Stimulated activated CD4-positive, alpha-beta T cell treated with anti-CD3 and anti-CD28 coated beads, Interleukin-1b, Interleukin-23, amount 100 ng/mL, for 48 hours (primary cell): Measurements from ENCODE around the gene ZDHHC14.
"Not testable (repeated sequence)": the region's sequence is repeated elsewhere in the genome, so short reads cannot be mapped to it uniquely, and the experiment has no call there.

ENCODE experiments used
- DNase-seq: peaks from one replicate; pipeline ENCODE4 v3.0.0-alpha.2; 2020

Gene ZDHHC14

DNA sequence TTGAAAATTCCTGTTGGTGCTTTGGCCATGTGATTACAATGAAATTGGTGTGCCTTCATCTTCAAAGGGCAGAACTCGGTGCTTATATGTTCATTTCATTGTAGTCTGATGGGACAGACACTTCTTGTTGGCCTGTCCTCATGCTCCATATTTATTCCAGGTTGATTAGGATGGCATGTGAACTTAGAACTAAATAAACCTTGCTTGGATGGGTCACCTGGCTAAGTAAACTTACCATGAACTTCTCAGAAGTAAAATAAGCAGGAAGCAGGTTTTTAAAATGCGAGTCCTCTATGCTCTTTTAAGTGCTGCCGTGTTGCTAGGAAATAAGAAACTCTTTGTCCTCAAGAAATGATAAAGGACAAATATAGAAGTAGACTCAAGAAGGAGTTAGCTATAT, 26.7 kb downstream of the ZDHHC14 start:
- DNase-seq = no peak

DNA sequence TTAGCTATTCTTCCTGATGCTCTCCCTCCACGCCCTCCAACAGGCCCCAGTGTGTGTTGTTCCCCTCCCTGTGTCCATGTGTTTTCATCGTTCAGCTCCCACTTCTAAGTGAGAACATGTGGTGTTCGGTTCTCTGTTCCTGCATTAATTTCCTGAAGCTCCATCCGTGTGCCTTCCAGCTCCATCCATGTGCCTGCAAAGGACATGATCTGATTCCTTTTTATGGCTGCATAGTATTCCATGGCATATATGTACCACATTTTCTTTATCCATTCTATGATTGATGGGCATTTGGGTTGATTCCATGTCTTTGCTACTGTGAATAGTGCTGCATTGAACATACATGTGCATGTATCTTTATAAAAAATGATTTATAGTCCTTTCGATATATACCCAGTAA, 27.4 kb downstream of the ZDHHC14 start:
- not testable (repeated sequence) for DNase-seq

DNA sequence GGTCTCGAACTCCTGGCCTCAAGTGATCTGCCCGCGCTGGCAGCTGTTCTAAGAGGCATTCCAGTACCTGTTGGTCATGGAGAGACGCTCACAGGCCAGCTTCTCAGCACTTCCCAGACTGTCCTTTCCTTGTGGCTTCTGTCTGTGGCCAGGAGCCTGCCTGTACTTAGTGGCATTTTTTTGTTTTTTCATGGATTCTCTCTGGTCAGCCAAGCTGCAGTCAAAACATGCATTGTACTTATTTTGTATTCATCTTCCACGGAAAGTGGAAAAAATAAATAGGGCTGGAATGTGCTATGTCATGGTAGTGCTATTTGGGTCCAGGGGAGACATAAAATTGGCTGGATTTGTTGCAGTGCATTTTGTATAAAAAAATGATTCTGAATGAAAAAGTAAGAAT, 29.1 kb downstream of the ZDHHC14 start:
- DNase-seq = no peak

DNA sequence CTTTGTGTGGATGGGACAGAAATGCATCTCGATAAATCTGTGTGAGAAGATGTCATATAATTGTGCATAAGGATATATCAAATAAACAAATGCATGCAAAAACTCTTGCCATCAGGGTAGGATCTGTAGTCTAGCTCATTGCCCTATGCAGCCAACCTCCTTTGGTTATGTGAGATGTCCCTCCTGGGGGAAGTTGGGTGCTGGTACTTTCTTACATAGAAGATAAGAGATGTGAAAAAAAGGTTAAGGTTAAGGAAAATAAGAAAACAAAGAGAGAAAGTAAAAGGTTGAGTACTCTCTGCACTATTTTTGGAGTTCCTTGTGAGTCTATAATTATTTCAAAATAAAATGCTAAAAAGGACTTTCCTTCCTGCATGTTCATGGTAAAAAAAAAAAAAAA, 30.4 kb downstream of the ZDHHC14 start:
- DNase-seq = no peak

DNA sequence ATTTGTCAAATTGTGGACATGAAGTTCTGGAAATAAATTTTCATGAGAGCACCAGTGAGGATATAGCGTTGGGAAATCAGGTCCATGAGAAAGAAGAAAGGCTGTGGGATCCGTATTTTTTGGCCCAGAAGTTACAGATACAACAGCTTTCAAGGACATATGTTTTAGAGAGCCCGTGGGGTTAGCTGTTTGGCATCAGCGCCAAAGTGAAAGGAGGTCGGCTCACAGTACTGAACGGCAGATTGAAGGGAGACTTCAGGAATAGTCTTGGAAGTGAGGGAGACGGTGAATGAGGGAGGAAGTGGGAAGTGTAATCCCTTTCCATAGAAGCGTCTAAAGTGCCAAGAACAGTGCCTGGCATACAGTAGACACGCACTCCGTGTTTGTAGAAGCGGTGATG, 31.8 kb downstream of the ZDHHC14 start:
- DNase-seq = no peak

DNA sequence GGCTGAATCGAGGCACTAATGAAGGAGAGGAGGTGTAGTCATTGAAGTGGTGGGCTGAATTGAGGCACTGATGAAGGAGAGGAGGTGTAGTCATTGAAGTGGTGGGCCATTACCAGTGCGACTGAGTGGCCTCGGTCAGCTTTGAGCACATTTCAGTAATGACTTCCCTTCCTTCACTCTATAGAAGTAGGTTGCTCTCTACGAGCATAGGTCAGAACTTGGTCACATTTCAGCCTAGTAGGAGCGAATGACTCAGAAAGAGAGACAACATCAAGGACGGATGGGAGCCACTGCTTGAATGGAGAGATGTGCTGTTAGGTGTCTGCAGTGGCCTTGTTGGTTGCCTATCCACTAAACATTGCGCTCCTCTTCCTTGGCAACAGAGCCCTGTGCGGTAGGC, 39.5 kb downstream of the ZDHHC14 start:
- no peak for DNase-seq

DNA sequence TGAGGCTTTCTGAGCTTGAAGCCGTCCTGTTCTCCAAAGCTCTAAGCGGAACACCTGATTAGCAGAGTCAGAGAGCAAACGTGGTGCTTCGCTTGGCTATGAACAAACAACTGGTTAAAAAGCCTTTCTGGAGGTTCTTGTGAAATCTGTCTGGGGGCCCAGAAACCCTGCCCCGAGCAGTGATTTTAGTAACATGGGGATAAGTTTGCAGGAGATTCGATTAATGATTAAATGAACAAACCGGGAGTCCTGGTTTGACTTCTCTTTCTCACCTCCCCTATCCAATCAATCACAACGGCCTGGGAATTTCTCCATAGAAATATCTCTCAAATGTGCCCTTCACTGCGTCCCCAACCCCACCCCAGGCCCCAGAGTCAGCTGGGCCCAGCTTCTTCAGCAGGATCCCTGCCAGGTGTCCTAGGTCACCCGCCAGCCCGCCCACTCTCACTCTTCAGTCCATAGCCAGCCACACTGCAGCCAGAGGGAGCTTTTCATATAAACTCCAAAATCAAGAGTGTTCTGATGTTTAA, 43.6 kb downstream of the ZDHHC14 start:
- no peak for DNase-seq

DNA sequence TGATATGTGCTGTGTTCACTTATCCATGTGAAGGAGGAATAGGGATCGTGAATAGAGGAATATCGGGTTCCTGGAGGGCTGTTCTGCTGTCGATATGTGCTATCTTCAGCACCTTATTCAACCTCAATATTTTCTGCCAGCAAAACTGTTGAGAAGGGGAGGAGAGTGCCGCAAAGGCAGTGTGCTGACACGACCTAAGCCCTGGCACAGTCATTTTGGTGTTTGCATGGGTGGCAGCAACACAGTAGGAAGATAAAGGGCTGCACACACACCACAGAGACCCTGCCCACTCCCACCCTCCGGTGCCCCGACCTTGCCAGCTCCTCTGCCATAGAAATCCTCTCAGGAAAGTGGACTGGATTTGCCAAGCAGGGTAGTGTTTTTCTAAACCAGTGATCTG, 47.0 kb downstream of the ZDHHC14 start:
- peak; percentile 49 for DNase-seq

DNA sequence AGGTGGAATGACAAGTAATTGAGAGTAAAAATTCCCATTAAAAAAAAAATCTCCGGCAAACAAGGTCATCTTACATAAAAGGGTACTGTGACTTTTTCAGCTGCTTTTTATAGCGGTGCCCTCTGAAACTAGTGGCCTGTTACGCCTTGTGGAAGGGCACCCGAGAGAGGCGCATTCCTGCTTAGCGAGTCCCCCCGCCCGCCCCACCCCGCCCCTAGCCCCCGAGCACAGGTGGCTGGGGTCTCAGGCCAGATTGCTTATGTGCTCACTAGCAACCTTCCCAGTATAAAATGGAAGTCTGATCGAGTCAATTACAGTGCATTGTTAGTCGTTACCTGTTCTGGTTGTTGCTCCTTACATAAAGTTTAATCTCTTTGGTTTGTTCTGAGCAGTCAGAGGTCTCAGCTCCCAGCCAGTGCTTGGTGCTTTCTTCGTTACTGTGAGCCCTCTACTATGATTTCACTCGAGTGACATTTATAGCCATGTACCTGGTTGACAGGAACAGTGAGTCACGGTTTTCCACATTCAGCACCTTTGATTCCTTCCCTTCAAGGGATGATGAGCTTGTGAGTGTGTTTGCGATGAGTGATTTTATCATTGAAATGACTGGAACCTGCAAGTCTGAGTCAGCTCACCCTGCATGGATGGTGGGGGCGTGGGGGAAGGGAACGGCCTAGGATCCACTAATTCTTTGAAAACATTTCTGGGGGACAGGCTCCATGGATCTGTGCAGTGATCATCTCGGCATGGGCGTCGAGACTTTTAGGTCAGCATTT, 47.6 kb downstream of the ZDHHC14 start:
- DNase-seq = peak; percentile 90

DNA sequence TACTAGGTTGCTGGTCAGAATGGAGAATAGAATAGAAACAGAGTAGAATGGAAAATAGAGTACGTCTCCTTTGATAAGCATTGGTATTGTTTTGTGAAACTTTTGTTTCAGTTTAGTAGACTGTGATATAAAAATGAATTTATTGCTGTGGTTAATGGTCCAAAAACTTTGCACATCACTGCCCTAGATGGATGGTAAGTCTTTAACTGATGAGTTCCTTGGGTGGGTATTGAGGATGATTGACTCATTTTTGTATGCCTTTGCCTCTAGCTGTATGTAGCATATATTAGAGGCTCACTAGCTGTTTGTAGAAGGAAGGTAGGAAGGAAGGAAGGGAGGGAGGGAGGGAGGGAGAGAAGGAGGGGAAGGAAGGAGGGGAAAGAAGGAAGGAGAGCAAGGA, 48.3 kb downstream of the ZDHHC14 start:
- DNase-seq = no peak

DNA sequence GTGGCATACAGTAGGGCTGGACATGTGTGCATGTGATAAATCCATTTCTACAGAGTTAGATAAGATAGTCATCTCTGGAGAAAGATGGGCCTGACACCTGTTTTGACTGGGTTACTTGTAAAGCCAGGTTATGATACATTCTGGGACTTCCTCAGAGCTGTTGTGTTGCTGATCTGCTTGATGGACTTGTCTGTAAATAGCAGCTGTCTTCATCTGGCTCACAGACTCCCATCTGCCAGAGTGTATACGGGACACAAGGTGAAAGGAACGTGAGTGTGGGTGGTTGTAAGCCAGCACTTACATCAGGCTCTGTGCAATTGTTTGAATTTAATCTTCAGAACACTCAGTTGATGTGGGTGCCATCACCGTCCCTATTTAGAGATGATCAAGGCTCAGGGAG, 49.8 kb downstream of the ZDHHC14 start:
- no peak for DNase-seq

DNA sequence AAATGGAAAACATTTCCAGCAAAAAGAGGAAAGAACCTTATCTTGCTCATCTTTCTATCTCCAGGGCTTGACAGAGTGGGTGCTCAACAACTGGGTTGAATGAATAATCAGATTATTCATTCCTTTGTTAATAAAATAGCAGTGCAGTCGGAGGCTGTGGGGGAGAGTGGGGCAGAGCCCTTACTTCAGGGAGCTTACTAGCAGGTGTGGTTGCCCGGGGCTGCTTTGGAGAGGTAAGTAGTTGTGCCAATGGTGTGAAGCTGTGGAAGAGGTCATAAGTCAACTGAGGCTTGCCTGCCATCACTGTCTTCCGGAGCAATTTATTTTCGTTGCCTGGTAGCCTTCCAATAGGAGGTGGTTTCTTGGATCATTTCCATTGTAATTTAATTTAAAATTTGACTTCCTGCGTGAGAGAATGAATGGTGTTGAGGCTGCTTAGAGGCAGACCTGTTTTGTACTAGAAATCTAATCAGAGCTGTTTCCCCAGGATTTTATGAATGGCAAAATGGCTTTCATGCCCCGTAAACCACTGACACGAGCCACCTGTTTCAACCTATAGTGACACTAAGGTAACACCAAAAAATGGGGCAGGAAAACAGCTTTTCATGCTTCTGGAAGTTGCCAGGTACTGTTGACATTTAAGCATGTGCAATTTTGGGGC, 51.4 kb downstream of the ZDHHC14 start:
- DNase-seq = no peak

DNA sequence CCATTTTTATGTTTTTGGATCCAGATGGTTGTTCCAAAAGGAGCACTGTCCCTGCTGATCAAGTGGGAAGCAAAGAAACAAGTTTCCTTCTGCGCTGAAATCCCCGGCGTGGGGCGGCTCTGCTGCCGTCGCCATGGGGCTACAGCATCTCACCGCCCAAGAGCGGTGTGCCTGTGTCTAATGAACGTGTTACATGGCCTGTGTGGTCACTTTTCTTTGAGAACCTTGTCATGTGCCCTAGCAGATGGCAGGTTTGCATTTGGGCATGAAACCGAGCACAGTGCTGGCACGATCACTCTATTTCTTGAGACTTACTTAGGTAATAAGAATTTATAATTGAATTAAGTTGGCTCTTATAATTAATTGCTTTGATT, 51.9 kb downstream of the ZDHHC14 start:
- no peak for DNase-seq

DNA sequence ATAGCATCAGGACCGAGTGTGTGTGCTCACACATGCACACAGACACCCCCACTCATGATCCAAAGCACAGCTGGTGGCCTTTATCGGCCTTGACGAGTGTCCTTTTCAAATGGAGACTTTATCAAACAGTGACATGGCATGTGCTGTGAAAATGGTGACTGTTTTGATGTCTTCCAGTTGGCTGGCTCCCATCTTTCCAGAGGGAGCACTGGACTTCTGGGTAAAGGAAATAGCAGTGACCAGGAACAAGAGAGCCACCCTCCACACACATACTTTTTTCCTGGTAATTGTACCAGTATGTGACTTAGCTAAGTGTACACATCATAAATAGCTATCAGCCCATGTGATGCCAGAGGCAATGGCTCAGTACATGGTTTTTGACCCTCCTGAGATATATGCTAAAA, 52.7 kb downstream of the ZDHHC14 start:
- no peak for DNase-seq

DNA sequence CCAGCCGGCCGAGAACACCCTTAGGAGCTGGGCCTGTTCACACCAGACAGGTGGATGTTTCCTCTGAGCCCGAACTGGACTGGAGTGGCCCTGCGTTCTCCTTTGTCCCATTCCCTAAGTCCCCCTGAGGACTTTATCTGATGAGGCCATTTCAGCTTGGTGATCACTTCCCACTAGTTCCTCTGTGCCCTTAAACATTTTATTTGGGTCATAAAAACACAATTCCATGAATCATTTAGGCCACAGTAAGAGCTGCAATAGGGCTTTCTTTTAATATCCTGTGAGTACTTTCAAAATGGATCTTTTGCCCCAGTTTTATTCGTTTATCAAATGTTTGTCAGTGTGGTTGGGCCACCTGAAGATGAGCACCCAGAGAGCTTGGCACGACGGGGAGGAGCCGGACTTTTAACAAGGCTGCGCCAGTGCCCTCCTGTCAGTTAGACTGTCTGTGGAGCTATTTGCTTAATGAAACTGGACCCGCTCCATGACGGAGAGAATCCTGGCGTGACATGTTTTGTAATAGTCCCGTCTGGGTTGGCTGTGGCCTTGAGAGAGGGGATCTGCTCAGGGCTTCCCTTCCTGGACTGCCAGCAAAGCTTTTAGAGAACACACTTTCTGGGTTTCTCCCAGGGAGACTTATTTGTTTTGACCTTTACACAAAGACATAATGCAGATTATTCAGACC, 53.5 kb downstream of the ZDHHC14 start:
- no peak for DNase-seq

DNA sequence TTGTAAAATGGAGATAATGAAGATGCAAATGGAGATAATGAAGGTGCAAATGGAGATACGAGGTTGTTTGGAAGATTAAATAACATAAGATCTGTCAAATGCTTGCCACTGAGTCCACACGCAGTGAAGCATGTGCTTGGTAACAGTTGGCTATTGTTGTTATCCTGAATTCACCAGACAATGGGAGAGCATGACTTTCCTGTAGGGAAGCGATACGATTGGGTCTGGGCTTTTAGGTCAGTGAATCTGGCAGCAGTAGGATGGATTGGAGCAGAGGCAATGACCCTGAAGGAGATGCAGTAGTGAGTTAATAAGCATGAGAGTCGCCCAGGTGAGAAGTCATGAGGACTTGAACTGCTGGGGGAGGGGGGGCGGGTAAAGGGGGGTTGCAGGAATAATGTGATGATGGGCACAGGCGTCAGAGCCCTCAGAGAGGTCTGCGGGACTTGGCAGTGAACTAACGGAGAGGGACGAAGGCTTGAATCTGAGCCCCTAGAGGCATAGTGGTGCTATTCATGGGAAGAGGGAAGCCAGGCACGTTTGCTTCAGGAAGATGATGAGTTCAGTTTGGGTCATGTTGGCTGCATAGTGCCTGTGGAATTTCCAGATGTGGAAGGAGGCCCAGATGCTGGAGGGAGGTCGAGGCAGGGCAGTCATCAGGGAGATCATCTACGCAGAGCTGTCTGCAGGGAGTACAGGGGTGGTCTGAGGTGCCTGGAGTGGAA, 55.4 kb downstream of the ZDHHC14 start:
- no peak for DNase-seq

DNA sequence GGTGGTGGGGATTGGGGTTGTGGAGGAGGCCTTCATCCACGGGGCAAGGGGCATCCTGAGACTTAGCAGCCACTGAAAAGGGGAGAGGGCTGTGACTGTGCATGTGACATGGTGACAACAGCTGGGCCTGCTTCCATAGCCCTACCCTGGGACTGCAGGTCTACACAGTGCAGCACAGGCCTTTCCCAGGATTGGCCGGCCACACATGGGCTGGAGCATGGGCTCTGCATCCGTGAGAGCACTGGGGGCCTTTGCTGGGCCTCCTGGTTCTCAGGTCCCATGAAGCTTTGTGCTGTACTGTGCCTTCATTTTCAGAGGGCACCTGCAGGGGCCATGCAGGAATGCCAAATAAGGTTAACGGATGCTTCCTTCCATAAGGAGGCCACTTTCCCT, 56.0 kb downstream of the ZDHHC14 start:
- no peak for DNase-seq

DNA sequence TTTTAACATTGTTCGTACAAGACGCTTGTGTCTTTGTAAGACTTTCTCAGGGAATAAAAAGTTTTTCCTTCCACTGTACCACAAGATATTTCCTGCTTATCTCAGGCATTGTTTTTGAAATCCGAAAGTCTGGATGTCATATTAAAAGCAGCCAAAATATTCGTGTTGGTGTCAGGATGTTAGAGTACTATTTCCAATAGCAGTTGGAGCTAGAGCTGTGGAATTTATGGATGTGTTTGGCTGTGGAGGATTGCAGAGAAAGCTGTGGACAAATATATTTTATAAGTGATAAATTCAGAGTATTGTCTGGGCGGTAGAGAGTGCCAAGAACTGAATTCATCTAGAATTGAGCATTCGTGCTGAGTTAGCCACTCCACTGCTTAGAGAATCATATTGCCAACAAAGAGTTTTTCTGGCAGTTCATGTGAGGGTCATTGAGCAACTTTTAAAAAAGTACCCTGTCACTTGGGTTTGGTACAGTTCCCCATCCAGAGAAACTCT, 57.7 kb downstream of the ZDHHC14 start:
- DNase-seq = no peak

DNA sequence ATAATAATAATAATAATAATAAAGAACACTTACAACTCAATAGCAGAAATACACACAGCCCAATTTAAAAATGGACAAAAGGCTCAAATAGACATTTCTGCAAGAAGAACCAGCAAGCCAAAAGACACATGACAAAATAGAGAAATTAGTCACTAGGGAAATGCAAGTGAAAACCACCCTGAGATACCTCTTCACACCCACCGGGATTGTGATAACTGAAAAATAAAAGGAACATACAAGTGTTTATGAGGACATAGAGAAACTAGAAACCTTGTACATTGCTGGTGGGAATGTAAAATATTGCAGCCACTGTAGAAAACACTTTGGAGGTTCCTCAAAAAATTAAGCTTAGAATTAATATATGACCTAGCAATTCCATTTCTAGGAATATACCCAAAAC, 59.2 kb downstream of the ZDHHC14 start:
- DNase-seq = no peak

DNA sequence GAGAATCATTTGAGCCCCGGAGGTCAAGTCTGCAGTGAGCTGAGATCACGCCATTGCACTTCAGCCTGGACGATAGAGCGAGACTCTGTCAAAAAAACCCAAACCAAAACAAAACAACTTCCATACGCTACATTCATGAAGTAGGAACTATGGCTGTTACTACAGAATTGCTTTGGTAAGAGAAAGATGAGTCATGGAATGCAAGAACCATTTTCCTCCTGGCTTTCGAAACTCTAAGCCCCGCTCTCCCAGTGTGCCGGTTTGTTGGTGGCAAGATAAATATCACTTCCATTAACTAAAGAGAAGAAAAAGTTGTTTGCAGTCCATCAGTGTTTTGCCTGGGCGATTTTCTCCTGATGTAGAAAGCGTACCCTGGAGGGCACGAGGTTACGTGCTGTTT, 61.3 kb downstream of the ZDHHC14 start:
- DNase-seq = no peak

DNA sequence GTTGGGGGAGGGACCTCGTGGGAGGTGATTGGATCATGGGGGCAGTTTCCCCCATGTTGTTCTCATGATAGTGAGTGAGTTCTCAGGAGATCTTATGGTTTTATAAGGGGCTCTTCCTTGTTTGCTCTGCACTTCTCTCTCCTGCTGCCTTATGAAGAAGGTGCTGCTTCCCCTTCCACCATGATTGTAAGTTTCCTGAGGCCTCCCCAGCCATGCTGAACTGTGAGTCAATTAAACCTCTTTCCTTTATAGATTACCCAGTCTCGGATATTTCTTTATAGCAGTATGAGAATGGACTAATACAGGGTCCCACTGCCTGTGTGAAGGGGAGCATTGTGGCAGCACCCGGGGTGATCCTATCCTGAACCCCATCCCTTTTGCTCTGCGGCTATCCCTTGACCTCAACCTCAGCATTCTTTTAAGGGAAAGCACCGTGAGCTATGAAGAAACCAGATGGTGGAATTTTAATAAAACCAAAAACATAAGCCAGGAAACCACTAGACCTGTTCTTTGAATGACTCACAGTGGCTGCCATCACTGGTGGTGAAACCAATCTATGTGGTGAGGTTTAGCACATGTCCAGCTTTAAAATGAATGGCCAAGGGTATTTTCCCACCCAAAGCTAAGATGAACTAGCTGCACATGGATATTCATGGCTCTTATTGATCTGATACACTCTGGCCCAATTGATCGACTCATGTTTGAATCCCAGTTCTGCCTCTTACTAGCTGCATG, 62.2 kb downstream of the ZDHHC14 start:
- no peak for DNase-seq

DNA sequence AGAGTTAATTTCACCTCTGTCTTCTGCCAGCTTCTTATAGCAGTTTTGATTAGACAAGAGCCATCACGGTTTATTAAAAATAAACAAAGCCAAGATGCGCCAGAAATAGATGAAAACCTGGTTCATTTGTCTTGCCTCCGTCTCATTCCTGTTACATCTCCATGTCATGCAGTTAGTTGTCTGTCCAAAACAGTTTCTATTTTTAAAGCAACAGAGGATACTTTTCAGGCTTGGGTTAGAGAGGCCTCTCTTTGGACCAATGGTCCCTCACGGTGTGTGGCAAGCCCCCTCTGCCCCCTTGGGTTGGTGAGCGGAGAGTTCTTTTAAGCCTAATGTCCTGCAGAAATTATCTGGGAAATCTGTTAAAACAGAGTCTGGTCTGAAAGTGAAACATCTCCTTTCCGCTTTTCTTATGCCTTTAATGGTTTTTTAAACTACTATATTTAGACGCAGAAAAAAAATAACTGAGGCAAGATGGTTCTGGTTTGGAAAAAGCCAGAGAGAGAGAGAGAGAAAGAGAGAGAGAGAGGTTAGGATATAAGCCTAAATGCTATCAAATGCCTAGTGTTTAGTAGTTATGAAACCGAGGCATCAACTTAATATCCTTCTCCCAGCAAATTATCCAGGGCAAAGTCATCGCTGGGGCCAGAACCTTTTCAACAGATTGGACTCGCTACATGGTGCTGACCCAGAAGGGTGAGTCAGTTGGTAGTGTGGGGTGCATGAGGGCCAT, 64.5 kb downstream of the ZDHHC14 start:
- no peak for DNase-seq
